Measurements from ENCODE around the gene DCDC2.

DNA sequence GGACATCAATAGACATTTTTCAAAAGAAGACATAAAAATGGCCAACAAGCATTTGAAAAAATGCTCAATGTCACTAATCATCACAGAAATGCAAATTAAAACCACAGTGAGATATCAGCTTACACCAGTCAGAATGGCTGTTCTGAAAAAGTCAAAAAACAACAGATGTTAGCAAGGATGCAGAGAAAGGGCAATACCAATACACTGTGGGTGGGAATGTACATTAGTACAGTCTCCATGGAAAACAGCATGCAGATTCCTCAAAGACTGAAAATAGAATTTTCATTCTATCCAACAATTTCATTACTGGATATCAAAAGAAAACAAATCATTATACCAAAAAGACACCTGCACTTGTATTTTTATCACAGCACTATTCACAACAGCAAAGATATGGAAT is 85.3 kb downstream of the DCDC2 start:
- TF ChIP-seq EZH2 (IDR thresholded peaks at IDR 0.05; ENCODE audit: low read depth): no peak
- TF ChIP-seq, protein P1, sequence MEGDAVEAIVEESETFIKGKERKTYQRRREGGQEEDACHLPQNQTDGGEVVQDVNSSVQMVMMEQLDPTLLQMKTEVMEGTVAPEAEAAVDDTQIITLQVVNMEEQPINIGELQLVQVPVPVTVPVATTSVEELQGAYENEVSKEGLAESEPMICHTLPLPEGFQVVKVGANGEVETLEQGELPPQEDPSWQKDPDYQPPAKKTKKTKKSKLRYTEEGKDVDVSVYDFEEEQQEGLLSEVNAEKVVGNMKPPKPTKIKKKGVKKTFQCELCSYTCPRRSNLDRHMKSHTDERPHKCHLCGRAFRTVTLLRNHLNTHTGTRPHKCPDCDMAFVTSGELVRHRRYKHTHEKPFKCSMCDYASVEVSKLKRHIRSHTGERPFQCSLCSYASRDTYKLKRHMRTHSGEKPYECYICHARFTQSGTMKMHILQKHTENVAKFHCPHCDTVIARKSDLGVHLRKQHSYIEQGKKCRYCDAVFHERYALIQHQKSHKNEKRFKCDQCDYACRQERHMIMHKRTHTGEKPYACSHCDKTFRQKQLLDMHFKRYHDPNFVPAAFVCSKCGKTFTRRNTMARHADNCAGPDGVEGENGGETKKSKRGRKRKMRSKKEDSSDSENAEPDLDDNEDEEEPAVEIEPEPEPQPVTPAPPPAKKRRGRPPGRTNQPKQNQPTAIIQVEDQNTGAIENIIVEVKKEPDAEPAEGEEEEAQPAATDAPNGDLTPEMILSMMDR (conservative IDR thresholded peaks at IDR 0.05): no peak
